Vagina (tissue), 2 donors: ENCODE measurements around the gene RCAN1.

Experiments
- POLR2AphosphoS5 ChIP-seq, 2 donors: sonication (generic); formaldehyde crosslinking; IDR thresholded peaks; one replicate each; pipeline ENCODE4 v1.9.0; 2017; ENCODE audit warnings: antibody characterized with exemption in 2 of 2, mild to moderate bottlenecking in 2 of 2, low read depth in 1 of 2; ENCODE audit not compliant: insufficient read depth in 1 of 2
- TF ChIP-seq, protein P1 (sequence below), 3 experiments: fragments of 450-650 bp in 2 of 3; fragments of 200-600 bp in 1 of 3; sonication (generic) in 1 of 3; IDR thresholded peaks; one replicate each; pipeline ENCODE4 v1.5.1; 2017 to 2019; ENCODE audit warnings: antibody characterized with exemption in 3 of 3, mild to moderate bottlenecking in 2 of 3, moderate library complexity in 2 of 3

- TF ChIP-seq, protein P1, sequence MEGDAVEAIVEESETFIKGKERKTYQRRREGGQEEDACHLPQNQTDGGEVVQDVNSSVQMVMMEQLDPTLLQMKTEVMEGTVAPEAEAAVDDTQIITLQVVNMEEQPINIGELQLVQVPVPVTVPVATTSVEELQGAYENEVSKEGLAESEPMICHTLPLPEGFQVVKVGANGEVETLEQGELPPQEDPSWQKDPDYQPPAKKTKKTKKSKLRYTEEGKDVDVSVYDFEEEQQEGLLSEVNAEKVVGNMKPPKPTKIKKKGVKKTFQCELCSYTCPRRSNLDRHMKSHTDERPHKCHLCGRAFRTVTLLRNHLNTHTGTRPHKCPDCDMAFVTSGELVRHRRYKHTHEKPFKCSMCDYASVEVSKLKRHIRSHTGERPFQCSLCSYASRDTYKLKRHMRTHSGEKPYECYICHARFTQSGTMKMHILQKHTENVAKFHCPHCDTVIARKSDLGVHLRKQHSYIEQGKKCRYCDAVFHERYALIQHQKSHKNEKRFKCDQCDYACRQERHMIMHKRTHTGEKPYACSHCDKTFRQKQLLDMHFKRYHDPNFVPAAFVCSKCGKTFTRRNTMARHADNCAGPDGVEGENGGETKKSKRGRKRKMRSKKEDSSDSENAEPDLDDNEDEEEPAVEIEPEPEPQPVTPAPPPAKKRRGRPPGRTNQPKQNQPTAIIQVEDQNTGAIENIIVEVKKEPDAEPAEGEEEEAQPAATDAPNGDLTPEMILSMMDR (IDR thresholded peaks at IDR 0.05), result no peak
- TF ChIP-seq POLR2AphosphoS5 (IDR thresholded peaks at IDR 0.05; ENCODE audit: insufficient read depth in 1 of 2, low read depth in 1 of 2), result no peak
These were observed 20.2 kb downstream of the RCAN1 start for GRCh38 chr21:34594566-34595234.
